Stimulated activated CD8-positive, alpha-beta memory T cell treated with anti-CD3 and anti-CD28 coated beads, Interleukin-12 subunit alpha, Interleukin-12 subunit beta, amount 100 ng/mL, for 4 hours (primary cell): Measurements from ENCODE around the gene CLIC4.
"Not testable (repeated sequence)": the region's sequence is repeated elsewhere in the genome, so short reads cannot be mapped to it uniquely, and the experiment has no call there.

ENCODE experiments used
- DNase-seq: peaks from one replicate; pipeline ENCODE4 v3.0.0-alpha.2; 2020; ENCODE audit warnings: low read depth

The CLIC4 gene

GRCh38 chr1:24820221-24820620, 75.0 kb downstream of the CLIC4 start:
- not testable (repeated sequence) for DNase-seq

- no peak for DNase-seq
These were observed 77.6 kb downstream of the CLIC4 start for GRCh38 chr1:24822887-24823286.

- DNase-seq: not testable (repeated sequence)
These were observed 78.2 kb downstream of the CLIC4 start for GRCh38 chr1:24823486-24823885.

- no peak for DNase-seq
These were observed 79.9 kb downstream of the CLIC4 start for GRCh38 chr1:24825174-24825573.

GRCh38 chr1:24826510-24826909, 81.3 kb downstream of the CLIC4 start:
- DNase-seq: no peak

- DNase-seq: no peak
These were observed 82.3 kb downstream of the CLIC4 start for GRCh38 chr1:24827379-24828135.

- DNase-seq: no peak
These were observed 83.1 kb downstream of the CLIC4 start for GRCh38 chr1:24828183-24828886.

- DNase-seq: no peak
These were observed 83.6 kb downstream of the CLIC4 start for GRCh38 chr1:24828887-24829192.

- no peak for DNase-seq
These were observed 85.5 kb downstream of the CLIC4 start for GRCh38 chr1:24830680-24831272.

GRCh38 chr1:24841593-24841992, 96.3 kb downstream of the CLIC4 start:
- no peak for DNase-seq

- no peak for DNase-seq
These were observed 101.4 kb downstream of the CLIC4 start for GRCh38 chr1:24846671-24847070.

GRCh38 chr1:24847995-24848881, 103.0 kb downstream of the CLIC4 start:
- DNase-seq: peak; percentile 79

GRCh38 chr1:24849672-24850295, 104.5 kb downstream of the CLIC4 start:
- DNase-seq: no peak

- no peak for DNase-seq
These were observed 105.2 kb downstream of the CLIC4 start for GRCh38 chr1:24850328-24850920.

GRCh38 chr1:24853649-24854048, 108.4 kb downstream of the CLIC4 start:
- DNase-seq: no peak

- DNase-seq: no peak
These were observed 110.2 kb downstream of the CLIC4 start for GRCh38 chr1:24855474-24855873.

- DNase-seq: no peak
These were observed 111.7 kb downstream of the CLIC4 start for GRCh38 chr1:24856787-24857506.

GRCh38 chr1:24857507-24858133, 112.4 kb downstream of the CLIC4 start:
- no peak for DNase-seq

GRCh38 chr1:24858277-24858676, 113.0 kb downstream of the CLIC4 start:
- DNase-seq: no peak
